ENCODE data around the gene STAG2.

- TF ChIP-seq EZH2 (IDR thresholded peaks at IDR 0.05) (no peak), CTCF (IDR thresholded peaks at IDR 0.05) (no peak), EZH2phosphoT487 (IDR thresholded peaks at IDR 0.05) (no peak)
These were observed 155.8 kb downstream of the STAG2 start for GRCh38 chrX:124117325-124117724.

All from neural progenitor cell (in vitro differentiated cells).